Activated CD8-positive, alpha-beta memory T cell treated with anti-CD3 and anti-CD28 coated beads, Interleukin-2, amount 50 U/mL, for 48 hours (primary cell): ENCODE results near the gene SRA1.
"Not testable (repeated sequence)": the region's sequence is repeated elsewhere in the genome, so short reads cannot be mapped to it uniquely, and the experiment has no call there.

Source experiments
- DNase-seq: peaks from one replicate; pipeline ENCODE4 v3.0.0-alpha.2; 2020

Gene SRA1

GRCh38 chr5:140557136-140557805 is at the start of gene SRA1:
Gene SRA1 (minus strand): TSS chr5:140557473. CDS start chr5:140557452, 21 bp downstream.
- peak; percentile 95 for DNase-seq

- DNase-seq: no peak
These were observed 49.8 kb upstream of the SRA1 start for GRCh38 chr5:140607031-140607430.

GRCh38 chr5:140605879-140606278 is 48.6 kb upstream of the SRA1 start:
- no peak for DNase-seq

- no peak for DNase-seq
These were observed 46.5 kb upstream of the SRA1 start for GRCh38 chr5:140603734-140604133.

GRCh38 chr5:140603446-140603698 is 46.1 kb upstream of the SRA1 start:
- not testable (repeated sequence) for DNase-seq

GRCh38 chr5:140602147-140602546 is 44.9 kb upstream of the SRA1 start:
- DNase-seq: no peak

- DNase-seq: no peak
These were observed 42.8 kb upstream of the SRA1 start for GRCh38 chr5:140600096-140600495.

- DNase-seq: no peak
These were observed 41.6 kb upstream of the SRA1 start for GRCh38 chr5:140598836-140599235.

GRCh38 chr5:140596321-140596741 is 39.1 kb upstream of the SRA1 start:
- no peak for DNase-seq

- DNase-seq: no peak
These were observed 38.4 kb upstream of the SRA1 start for GRCh38 chr5:140595538-140596300.

- DNase-seq: no peak
These were observed 36.9 kb upstream of the SRA1 start for GRCh38 chr5:140594169-140594568.

GRCh38 chr5:140593070-140593469 is 35.8 kb upstream of the SRA1 start:
- not testable (repeated sequence) for DNase-seq

- DNase-seq: no peak
These were observed 34.6 kb upstream of the SRA1 start for GRCh38 chr5:140591747-140592372.

- no peak for DNase-seq
These were observed 33.6 kb upstream of the SRA1 start for GRCh38 chr5:140590861-140591260.

GRCh38 chr5:140588311-140589070 is 31.2 kb upstream of the SRA1 start:
- DNase-seq: no peak

GRCh38 chr5:140587495-140587894 is 30.2 kb upstream of the SRA1 start:
- no peak for DNase-seq

GRCh38 chr5:140579188-140579747 is 22.0 kb upstream of the SRA1 start:
- not testable (repeated sequence) for DNase-seq

GRCh38 chr5:140576776-140577201 is 19.5 kb upstream of the SRA1 start:
- peak; percentile 13 for DNase-seq

GRCh38 chr5:140575309-140575708 is 18.0 kb upstream of the SRA1 start:
- DNase-seq: peak; percentile 47

GRCh38 chr5:140574165-140574564 is 16.9 kb upstream of the SRA1 start:
- peak; percentile 6 for DNase-seq

GRCh38 chr5:140573683-140574082 is 16.4 kb upstream of the SRA1 start:
- peak; percentile 41 for DNase-seq

GRCh38 chr5:140571105-140571504 is 13.8 kb upstream of the SRA1 start:
- DNase-seq: peak; percentile 22

- DNase-seq: peak; percentile 18
These were observed 13.2 kb upstream of the SRA1 start for GRCh38 chr5:140570488-140570887.
